ACC112 (cell line): ENCODE measurements around the gene CADPS.
A peak's percentile ranks its signal among the peaks of the same experiment; 100 is the strongest.

Experiments used
- H2AFZ ChIP-seq: fragments of 200-600 bp; sonication (generic); one replicate; pipeline ENCODE4 v1.6.0; 2017; ENCODE audit warnings: antibody characterized with exemption, low read length; ENCODE audit not compliant: unreplicated experiment
- H3K27ac ChIP-seq: fragments of 200-600 bp; sonication (generic); 2 replicates; pipeline ENCODE4 v1.5.1; 2014; ENCODE audit warnings: low read depth, mild to moderate bottlenecking, antibody characterized with exemption, low read length, moderate library complexity
- H3K27me3 ChIP-seq: fragments of 200-600 bp; sonication (generic); 2 replicates; pipeline ENCODE4 v1.6.1; 2014; ENCODE audit warnings: mild to moderate bottlenecking, antibody characterized with exemption, low read length, moderate library complexity, mixed read lengths; ENCODE audit not compliant: insufficient read depth
- H3K36me3 ChIP-seq: fragments of 200-600 bp; sonication (generic); 2 replicates; pipeline ENCODE4 v1.6.1; 2016; ENCODE audit warnings: mild to moderate bottlenecking, antibody characterized with exemption, low read length, moderate library complexity, mixed read lengths; ENCODE audit not compliant: insufficient read depth
- H3K4me1 ChIP-seq: fragments of 200-600 bp; sonication (generic); one replicate; pipeline ENCODE4 v1.6.1; 2016; ENCODE audit warnings: low read length, mixed read lengths; ENCODE audit not compliant: insufficient read depth, unreplicated experiment, control insufficient read depth
- H3K4me3 ChIP-seq: fragments of 200-600 bp; sonication (generic); 2 replicates; pipeline ENCODE4 v1.5.1; 2014; ENCODE audit warnings: mild to moderate bottlenecking, low read depth, low read length
- H3K79me2 ChIP-seq: fragments of 200-600 bp; sonication (generic); one replicate; pipeline ENCODE4 v1.6.0; 2016; ENCODE audit warnings: low read length; ENCODE audit not compliant: control insufficient read depth, unreplicated experiment, insufficient read depth

The CADPS gene

GRCh38 chr3:62446337-62446940 is 428.8 kb downstream of the CADPS start:
- H3K4me1 ChIP-seq = peaks cover 4% of the 10 kb centered on the region
- no peaks in the 10 kb centered on the region for H3K36me3 ChIP-seq
- peak overlapping the region; percentile 92 for H2AFZ ChIP-seq
- H3K79me2 ChIP-seq = no peaks in the 10 kb centered on the region
- peaks cover 51% of the 10 kb centered on the region for H3K27me3 ChIP-seq
- H3K27ac ChIP-seq = no peak overlapping the region
- H3K4me3 ChIP-seq = peak overlapping the region; percentile 76; the same call in 1 of the 2 replicates

- Histone ChIP-seq H2AFZ (peak overlapping the region; percentile 92), H3K4me1 (peaks cover 4% of the 10 kb centered on the region), H3K79me2 (no peaks in the 10 kb centered on the region), H3K36me3 (no peaks in the 10 kb centered on the region), H3K4me3 (peak overlapping the region; percentile 76), H3K27ac (no peak overlapping the region), H3K27me3 (peaks cover 50% of the 10 kb centered on the region)
Observed at GRCh38 chr3:62445275-62445674, 429.9 kb downstream of the CADPS start.

- peaks cover 66% of the 10 kb centered on the region for H3K27me3 ChIP-seq
- no peak overlapping the region for H2AFZ ChIP-seq
- H3K36me3 ChIP-seq = no peaks in the 10 kb centered on the region
- no peak overlapping the region for H3K4me3 ChIP-seq
- H3K27ac ChIP-seq = no peak overlapping the region
- H3K4me1 ChIP-seq = peaks cover 2% of the 10 kb centered on the region
- H3K79me2 ChIP-seq = no peaks in the 10 kb centered on the region
Observed at GRCh38 chr3:62439978-62440377, 435.2 kb downstream of the CADPS start.

GRCh38 chr3:62439176-62439813 is 435.9 kb downstream of the CADPS start:
- H3K79me2 ChIP-seq = no peaks in the 10 kb centered on the region
- H3K4me3 ChIP-seq = no peak overlapping the region
- no peaks in the 10 kb centered on the region for H3K36me3 ChIP-seq
- H3K27ac ChIP-seq = no peak overlapping the region
- H3K4me1 ChIP-seq = no peaks in the 10 kb centered on the region
- peaks cover 73% of the 10 kb centered on the region for H3K27me3 ChIP-seq
- no peak overlapping the region for H2AFZ ChIP-seq

GRCh38 chr3:62436785-62437184 is 438.4 kb downstream of the CADPS start:
- Histone ChIP-seq H3K27me3 (peaks cover 98% of the 10 kb centered on the region), H3K36me3 (no peaks in the 10 kb centered on the region), H3K4me1 (no peaks in the 10 kb centered on the region), H3K4me3 (no peak overlapping the region), H2AFZ (no peak overlapping the region), H3K27ac (no peak overlapping the region), H3K79me2 (no peaks in the 10 kb centered on the region)

- Histone ChIP-seq H3K36me3 (no peaks in the 10 kb centered on the region), H3K4me3 (no peak overlapping the region), H3K79me2 (no peaks in the 10 kb centered on the region), H3K27me3 (peaks cover 96% of the 10 kb centered on the region), H2AFZ (no peak overlapping the region), H3K27ac (no peak overlapping the region), H3K4me1 (no peaks in the 10 kb centered on the region)
Observed at GRCh38 chr3:62433396-62433795, 441.8 kb downstream of the CADPS start.

- no peaks in the 10 kb centered on the region for H3K36me3 ChIP-seq
- H3K27ac ChIP-seq = no peak overlapping the region
- no peaks in the 10 kb centered on the region for H3K4me1 ChIP-seq
- H3K27me3 ChIP-seq = peaks cover 71% of the 10 kb centered on the region
- H2AFZ ChIP-seq = no peak overlapping the region
- no peaks in the 10 kb centered on the region for H3K79me2 ChIP-seq
- no peak overlapping the region for H3K4me3 ChIP-seq
Observed at GRCh38 chr3:62421207-62421606, 454.0 kb downstream of the CADPS start.

GRCh38 chr3:62416144-62416543 is 459.1 kb downstream of the CADPS start:
- H3K4me3 ChIP-seq = no peak overlapping the region
- no peak overlapping the region for H2AFZ ChIP-seq
- no peaks in the 10 kb centered on the region for H3K36me3 ChIP-seq
- peaks cover 61% of the 10 kb centered on the region for H3K27me3 ChIP-seq
- H3K27ac ChIP-seq = no peak overlapping the region
- no peaks in the 10 kb centered on the region for H3K79me2 ChIP-seq
- no peaks in the 10 kb centered on the region for H3K4me1 ChIP-seq

GRCh38 chr3:62415312-62415801 is 459.9 kb downstream of the CADPS start:
- H3K27me3 ChIP-seq = peaks cover 61% of the 10 kb centered on the region
- H3K79me2 ChIP-seq = no peaks in the 10 kb centered on the region
- no peak overlapping the region for H3K27ac ChIP-seq
- no peaks in the 10 kb centered on the region for H3K36me3 ChIP-seq
- no peak overlapping the region for H3K4me3 ChIP-seq
- H2AFZ ChIP-seq = no peak overlapping the region
- no peaks in the 10 kb centered on the region for H3K4me1 ChIP-seq

- Histone ChIP-seq H3K36me3 (no peaks in the 10 kb centered on the region), H3K27me3 (peaks cover 61% of the 10 kb centered on the region), H3K79me2 (no peaks in the 10 kb centered on the region), H2AFZ (no peak overlapping the region), H3K4me1 (no peaks in the 10 kb centered on the region), H3K4me3 (no peak overlapping the region), H3K27ac (no peak overlapping the region)
Observed at GRCh38 chr3:62414786-62415185, 460.4 kb downstream of the CADPS start.

- Histone ChIP-seq H3K4me3 (no peak overlapping the region), H3K79me2 (no peaks in the 10 kb centered on the region), H3K27ac (no peak overlapping the region), H3K4me1 (no peaks in the 10 kb centered on the region), H3K27me3 (peaks cover 61% of the 10 kb centered on the region), H3K36me3 (no peaks in the 10 kb centered on the region), H2AFZ (no peak overlapping the region)
Observed at GRCh38 chr3:62413687-62414086, 461.5 kb downstream of the CADPS start.
